ENCODE results near the gene TUBA3E. TPM values are rescaled to one million over a fixed set of nuclear protein-coding genes. Genes with fewer than 3 reads are reported as not detected.

TUBA3E gene
- total RNA-seq, 6 donors from 2014 or later = not detected

- no peak for ATAC-seq (ENCODE audit: low FRiP score in 2 of 2)
- peaks cover 0 to 15% (median 11%) of the 10 kb centered on the region in 4 donors for H3K4me1 ChIP-seq
- 90 to 93% methylated on average over 3 to 8 of the region's 8 CpGs for WGBS, 2 donors
Observed at GRCh38 chr2:130187268-130187667, 11.0 kb downstream of the TUBA3E start.

GRCh38 chr2:130186391-130186790, 11.8 kb downstream of the TUBA3E start:
- Histone ChIP-seq H3K9me3 (no peaks in the 10 kb centered on the region), H3K27me3 (no peaks in the 10 kb centered on the region), H3K36me3 (peaks cover 0 to 7% (median 0%) of the 10 kb centered on the region in 4 donors), H3K4me3 (no peak overlapping the region), H3K4me1 (peaks cover 0 to 15% (median 11%) of the 10 kb centered on the region in 4 donors), H3K27ac (no peak overlapping the region)
- ATAC-seq (ENCODE audit: low FRiP score in 2 of 2) = no peak
- TF ChIP-seq CTCF (IDR thresholded peaks at IDR 0.05) = no peak
- TF ChIP-seq POLR2AphosphoS5 (IDR thresholded peaks at IDR 0.05) = no peak
- no peak for TF ChIP-seq POLR2A (IDR thresholded peaks at IDR 0.05)
- TF ChIP-seq EP300 (IDR thresholded peaks at IDR 0.05) = no peak
- DNase-seq = no peak
- WGBS, 2 donors = 92 to 93% methylated on average over 5 of the region's 5 CpGs

More at GRCh38 chr2:130187268-130187667, 11.0 kb downstream of the TUBA3E start:
- TF ChIP-seq CTCF (IDR thresholded peaks at IDR 0.05) = no peak
- no peak for TF ChIP-seq POLR2A (IDR thresholded peaks at IDR 0.05)
- no peak for TF ChIP-seq EP300 (IDR thresholded peaks at IDR 0.05)
- TF ChIP-seq POLR2AphosphoS5 (IDR thresholded peaks at IDR 0.05) = no peak
- no peak for DNase-seq
- Histone ChIP-seq H3K4me3 (no peak overlapping the region), H3K27ac (no peak overlapping the region), H3K9me3 (no peaks in the 10 kb centered on the region), H3K27me3 (no peaks in the 10 kb centered on the region), H3K36me3 (peaks cover 0 to 9% (median 0%) of the 10 kb centered on the region in 4 donors)

GRCh38 chr2:130185896-130186295, 12.3 kb downstream of the TUBA3E start:
- Histone ChIP-seq H3K36me3 (peaks cover 0 to 2% (median 0%) of the 10 kb centered on the region in 4 donors), H3K27me3 (no peaks in the 10 kb centered on the region), H3K4me3 (no peak overlapping the region), H3K9me3 (no peaks in the 10 kb centered on the region), H3K27ac (no peak overlapping the region), H3K4me1 (peaks cover under 1 to 18% (median 12%) of the 10 kb centered on the region in 4 donors)
- DNase-seq (no peak), ATAC-seq (ENCODE audit: low FRiP score in 2 of 2) (no peak)
- TF ChIP-seq EP300 (IDR thresholded peaks at IDR 0.05) (no peak), POLR2AphosphoS5 (IDR thresholded peaks at IDR 0.05) (no peak), CTCF (IDR thresholded peaks at IDR 0.05) (no peak), POLR2A (IDR thresholded peaks at IDR 0.05) (no peak)
- WGBS, 2 donors = 81 to 88% methylated on average over 4 of the region's 4 CpGs

- 81 to 86% methylated on average over 9 to 10 of the region's 10 CpGs for WGBS, 2 donors
- no peak for DNase-seq
Observed at GRCh38 chr2:130185436-130185835, 12.8 kb downstream of the TUBA3E start.

More at GRCh38 chr2:130185436-130185835, 12.8 kb downstream of the TUBA3E start:
- no peaks in the 10 kb centered on the region for H3K27me3 ChIP-seq
- no peak overlapping the region for H3K27ac ChIP-seq
- TF ChIP-seq CTCF (IDR thresholded peaks at IDR 0.05) = no peak
- no peak for TF ChIP-seq POLR2AphosphoS5 (IDR thresholded peaks at IDR 0.05)
- no peak for TF ChIP-seq EP300 (IDR thresholded peaks at IDR 0.05)
- TF ChIP-seq POLR2A (IDR thresholded peaks at IDR 0.05) = no peak
- no peaks in the 10 kb centered on the region for H3K9me3 ChIP-seq
- H3K4me3 ChIP-seq = no peak overlapping the region
- ATAC-seq (ENCODE audit: low FRiP score in 2 of 2) = no peak
- peaks cover 6 to 22% (median 16%) of the 10 kb centered on the region in 4 donors for H3K4me1 ChIP-seq
- H3K36me3 ChIP-seq = no peaks in the 10 kb centered on the region
